ENCODE results near the gene NFS1. TPM values are rescaled to one million over a fixed set of nuclear protein-coding genes. Genes with fewer than 3 reads are reported as not detected.
"Not testable (repeated sequence)": the region's sequence is repeated elsewhere in the genome, so short reads cannot be mapped to it uniquely, and the experiment has no call there.

NFS1 gene
- total RNA-seq = 10 to 100 TPM; 34.6 to 35.1 TPM

- peaks cover 42% of the 10 kb centered on the region for H3K4me1 Mint-ChIP-seq
- CTCF ChIA-PET = interaction anchor here (0.9 to 5.2 kb wide), 14 partner anchors 12 to 255 kb away, joined by 3 to 28 read pairs (median 5); partner anchors contain the start of genes RBM39 and SCAND1
- DNase-seq = peak; percentile 92
- H3K27me3 Mint-ChIP-seq = no peaks in the 10 kb centered on the region
- no peaks in the 10 kb centered on the region for H3K9me3 Mint-ChIP-seq (ENCODE audit: low read depth)
- H3K36me3 Mint-ChIP-seq = peaks cover 33% of the 10 kb centered on the region
- peak within 1 kb of the TSS; percentile 98 for H3K27ac Mint-ChIP-seq
- peak within 1 kb of the TSS; percentile 90 for H3K4me3 Mint-ChIP-seq
- ATAC-seq = peak; percentile 94
Measured at GRCh38 chr20:35699127-35699956, at the start of gene NFS1, which contains the start of gene ROMO1. NFS1 (minus strand) TSS chr20:35699352; CDS start chr20:35699288, 64 bp downstream. ROMO1 (plus strand) TSS chr20:35699405; CDS start chr20:35699633, 228 bp downstream.

DNA sequence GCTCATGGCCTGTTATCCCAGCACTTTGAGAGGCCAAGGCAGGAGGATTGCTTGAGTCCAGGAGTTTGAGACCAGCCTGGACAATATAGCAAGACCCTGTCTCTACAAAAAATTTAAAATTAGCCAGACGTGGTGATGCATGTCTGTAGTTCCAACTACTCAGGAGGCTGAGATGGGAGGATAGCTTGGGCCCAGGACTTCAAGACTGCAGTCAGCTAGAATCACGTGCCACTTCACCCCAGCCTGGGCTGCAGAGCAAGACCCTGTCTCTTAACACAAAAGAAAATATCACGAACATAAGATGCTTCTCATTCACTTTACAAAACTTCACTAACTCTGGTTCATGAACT, 45.3 kb upstream of the NFS1 start:
- H3K36me3 Mint-ChIP-seq = peaks cover 19% of the 10 kb centered on the region
- H3K9me3 Mint-ChIP-seq (ENCODE audit: low read depth); ATAC-seq; H3K27me3 Mint-ChIP-seq: not testable (repeated sequence)
- peak overlapping the region; percentile 100 for H3K27ac Mint-ChIP-seq
- peak overlapping the region; percentile 94 for H3K4me3 Mint-ChIP-seq
- CTCF ChIA-PET = interaction anchor here (1.5 to 7.0 kb wide), 5 partner anchors 11 to 246 kb away, joined by 3 to 104 read pairs (median 4); partner anchors contain the start of genes PHF20 and SCAND1
- DNase-seq = peak; percentile 37
- H3K4me1 Mint-ChIP-seq = peaks cover 18% of the 10 kb centered on the region

DNA sequence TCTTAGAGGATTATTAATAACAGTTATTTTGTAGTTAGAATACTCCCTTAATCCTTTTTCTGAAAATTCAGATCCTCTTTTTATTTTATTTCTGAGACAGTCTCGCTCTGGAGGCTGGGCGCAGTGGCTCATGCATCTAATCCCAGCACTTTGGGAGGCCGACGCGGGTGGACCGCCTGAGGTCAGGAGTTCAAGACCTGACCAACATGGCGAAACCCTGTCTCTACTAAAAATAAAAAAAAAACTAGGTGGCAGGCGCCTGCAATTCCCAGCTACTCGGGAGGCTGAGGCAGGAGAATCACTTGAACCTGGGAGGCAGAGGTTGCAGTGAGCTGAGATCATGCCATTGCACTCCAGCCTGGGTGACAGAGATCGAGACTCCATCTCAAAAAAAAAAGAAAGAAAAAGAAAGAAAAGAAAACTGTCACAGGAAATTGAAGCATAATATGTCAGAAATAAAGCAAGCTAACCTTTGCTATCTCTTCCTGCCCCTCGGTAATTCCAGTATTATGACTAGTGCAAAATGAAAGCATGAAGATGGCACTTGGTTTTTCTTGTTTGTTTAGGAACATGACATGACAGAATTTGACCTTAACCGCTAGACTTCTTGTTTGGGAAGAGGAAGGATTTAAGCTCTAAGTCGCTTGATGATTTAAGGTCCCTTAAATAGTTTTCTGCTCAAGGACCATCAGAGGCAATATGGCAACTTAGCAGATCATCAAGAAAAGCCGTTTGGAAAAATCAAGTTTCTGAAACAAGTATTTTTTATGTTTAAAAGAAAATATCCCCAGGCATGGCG, 44.7 kb upstream of the NFS1 start:
- no peaks in the 10 kb centered on the region for H3K9me3 Mint-ChIP-seq (ENCODE audit: low read depth)
- H3K36me3 Mint-ChIP-seq = peaks cover 23% of the 10 kb centered on the region
- CTCF ChIA-PET = interaction anchor here (0.9 to 7.0 kb wide), 10 partner anchors 9 to 247 kb away, joined by 3 to 104 read pairs (median 4); partner anchors contain the start of genes PHF20 and SCAND1
- H3K4me3 Mint-ChIP-seq = peak overlapping the region; percentile 94
- H3K4me1 Mint-ChIP-seq = peaks cover 22% of the 10 kb centered on the region
- H3K27ac Mint-ChIP-seq = peak overlapping the region; percentile 100
- ATAC-seq (no peak), DNase-seq (peak; percentile 45)
- H3K27me3 Mint-ChIP-seq = no peaks in the 10 kb centered on the region

GRCh38 chr20:35742741-35743523, 43.8 kb upstream of the NFS1 start:
- H3K36me3 Mint-ChIP-seq = peaks cover 32% of the 10 kb centered on the region
- peak overlapping the region; percentile 100 for H3K27ac Mint-ChIP-seq
- peaks cover 31% of the 10 kb centered on the region for H3K4me1 Mint-ChIP-seq
- DNase-seq = peak; percentile 41
- no peaks in the 10 kb centered on the region for H3K27me3 Mint-ChIP-seq
- peak overlapping the region; percentile 94 for H3K4me3 Mint-ChIP-seq
- no peak for ATAC-seq
- CTCF ChIA-PET = interaction anchor here (0.8 to 7.0 kb wide), 19 partner anchors 8 to 288 kb away, joined by 3 to 104 read pairs (median 4); partner anchors contain the start of genes CEP250, NFS1, PHF20 and ROMO1
- no peaks in the 10 kb centered on the region for H3K9me3 Mint-ChIP-seq (ENCODE audit: low read depth)

DNA sequence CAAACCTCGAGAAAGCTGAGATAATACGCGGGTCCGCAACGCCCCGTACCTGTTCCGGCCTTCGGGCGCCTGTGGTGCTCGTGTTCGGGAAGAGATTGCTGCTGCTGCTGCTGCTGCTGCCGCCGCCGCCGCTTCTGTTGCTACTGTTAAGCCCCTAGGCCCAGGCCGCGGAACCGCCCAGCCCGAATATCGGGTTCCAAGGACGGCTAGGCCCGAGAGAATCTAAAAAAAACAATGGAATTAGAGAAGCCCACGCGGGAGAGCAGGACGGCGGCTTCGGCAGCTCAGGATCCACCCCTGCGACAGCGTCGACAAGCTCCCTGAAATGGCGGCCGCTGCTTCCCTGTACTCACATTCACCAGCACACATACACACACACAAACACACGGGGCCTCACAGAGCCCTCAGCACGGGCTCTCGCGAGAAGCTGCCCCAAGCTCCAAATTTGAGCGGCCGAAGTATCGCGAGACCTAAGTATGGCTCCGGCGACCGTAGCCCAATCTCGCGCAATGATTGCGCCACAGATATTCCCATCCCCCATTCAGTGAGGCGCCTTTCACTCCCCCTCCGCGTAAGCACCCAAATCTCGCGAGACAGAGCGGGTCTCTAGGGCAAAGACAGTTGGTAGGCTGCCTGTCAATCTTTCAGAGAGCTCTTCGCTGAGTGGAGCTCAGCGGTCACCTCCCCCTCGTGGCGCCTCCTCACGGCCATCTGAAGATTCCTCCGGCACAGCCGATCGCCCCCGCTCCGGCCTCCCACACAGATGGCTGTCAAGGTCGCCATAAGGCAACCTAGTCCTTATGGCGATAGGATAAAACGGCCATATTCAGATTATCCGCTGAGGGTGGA, 43.0 kb upstream of the NFS1 start, which contains the start of gene RBM39:
RBM39 (minus strand) TSS at position 369 of the 849 bp plus-strand sequence. CDS start 1,386 bp downstream, outside the sequence.
- Mint-ChIP-seq H3K9me3 (ENCODE audit: low read depth) (no peaks in the 10 kb centered on the region), H3K36me3 (peaks cover 33% of the 10 kb centered on the region), H3K4me1 (peaks cover 34% of the 10 kb centered on the region), H3K4me3 (peak within 1 kb of the TSS; percentile 94), H3K27ac (peak within 1 kb of the TSS; percentile 100), H3K27me3 (no peaks in the 10 kb centered on the region)
- peak; percentile 85 for ATAC-seq
- CTCF ChIA-PET = interaction anchor here (0.6 to 7.0 kb wide), 17 partner anchors 15 to 287 kb away, joined by 3 to 104 read pairs (median 4); partner anchors contain the start of genes CEP250, NFS1, PHF20 and ROMO1
- peak; percentile 100 for DNase-seq

GRCh38 chr20:35739294-35740163, 40.4 kb upstream of the NFS1 start:
- H3K4me1 Mint-ChIP-seq = peaks cover 52% of the 10 kb centered on the region
- ATAC-seq (no peak), DNase-seq (peak; percentile 42)
- peaks cover 47% of the 10 kb centered on the region for H3K36me3 Mint-ChIP-seq
- H3K4me3 Mint-ChIP-seq = peak overlapping the region; percentile 94
- peak overlapping the region; percentile 100 for H3K27ac Mint-ChIP-seq
- CTCF ChIA-PET = interaction anchor here (0.6 to 7.0 kb wide), 11 partner anchors 9 to 215 kb away, joined by 3 to 104 read pairs (median 3); partner anchors contain the start of genes NFS1, PHF20, ROMO1 and SCAND1
- H3K27me3 Mint-ChIP-seq = no peaks in the 10 kb centered on the region
- no peaks in the 10 kb centered on the region for H3K9me3 Mint-ChIP-seq (ENCODE audit: low read depth)

DNA sequence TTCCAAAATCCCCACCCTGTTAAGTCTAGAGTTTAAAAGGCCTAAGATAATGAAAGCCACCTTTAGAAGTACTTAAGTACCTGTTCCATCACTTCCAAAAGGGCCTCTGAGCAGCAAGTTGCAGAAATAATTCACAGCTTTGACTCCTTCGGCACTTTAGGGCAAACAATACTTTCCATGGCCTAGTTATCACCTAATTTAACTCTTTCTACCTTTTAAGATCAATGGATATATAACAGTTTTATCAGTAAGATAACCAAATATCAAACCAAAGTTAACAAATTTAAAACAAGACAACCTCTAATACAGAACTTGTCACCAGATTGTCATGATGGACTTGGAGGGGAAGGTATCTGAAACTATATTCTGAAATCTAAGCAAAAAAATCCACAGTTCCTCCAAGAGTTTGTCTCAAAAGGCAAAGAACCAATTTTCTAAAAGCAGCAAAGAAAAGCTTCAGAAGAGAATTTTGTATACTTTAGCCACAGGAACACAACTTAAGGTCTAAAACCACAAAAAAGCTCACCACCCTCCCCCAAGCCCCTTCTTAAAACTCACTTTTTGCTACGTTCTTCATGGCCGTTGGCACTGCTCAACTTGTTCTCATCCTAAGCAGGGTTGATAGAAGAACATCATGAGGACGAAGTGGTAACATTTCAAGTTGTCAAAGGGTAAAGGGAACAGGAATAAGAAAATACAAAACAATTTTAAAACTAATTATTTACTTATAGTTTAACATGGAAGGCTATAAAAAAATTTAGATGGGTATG, 39.4 kb upstream of the NFS1 start:
- DNase-seq = peak; percentile 14
- Mint-ChIP-seq H3K27me3 (no peaks in the 10 kb centered on the region), H3K36me3 (peaks cover 56% of the 10 kb centered on the region), H3K9me3 (ENCODE audit: low read depth) (no peaks in the 10 kb centered on the region), H3K27ac (peak overlapping the region; percentile 63), H3K4me3 (peak overlapping the region; percentile 55), H3K4me1 (peaks cover 56% of the 10 kb centered on the region)
- no peak for ATAC-seq
- CTCF ChIA-PET = interaction anchor here (1.2 to 7.0 kb wide), 6 partner anchors 8 to 216 kb away, joined by 3 to 104 read pairs (median 8); partner anchors contain the start of genes NFS1, PHF20, ROMO1 and SCAND1

DNA sequence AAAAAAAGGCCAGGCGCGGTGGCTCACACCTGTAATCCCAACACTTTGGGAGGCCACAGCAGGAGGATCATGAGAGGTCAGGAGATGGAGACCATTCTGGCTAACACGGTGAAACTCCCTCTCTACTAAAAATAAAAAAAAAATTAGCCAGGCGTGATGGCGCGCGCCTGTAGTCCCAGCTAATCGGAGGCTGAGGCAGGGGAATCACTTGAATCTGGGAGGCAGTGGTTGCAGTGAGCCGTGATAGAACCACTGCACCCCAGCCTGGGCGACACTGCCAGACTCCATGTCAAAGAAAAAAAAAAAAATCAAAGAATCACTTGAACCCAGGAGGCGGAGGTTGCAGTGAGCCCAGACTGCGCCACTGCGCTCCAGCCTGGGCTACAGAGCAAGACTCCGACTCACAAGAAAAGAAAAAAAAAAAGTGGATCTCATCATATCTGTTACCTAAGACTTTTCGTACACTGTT, 38.7 kb upstream of the NFS1 start:
- Mint-ChIP-seq H3K4me1 (peaks cover 58% of the 10 kb centered on the region), H3K27ac (peak overlapping the region; percentile 63), H3K36me3 (peaks cover 63% of the 10 kb centered on the region), H3K9me3 (ENCODE audit: low read depth) (no peaks in the 10 kb centered on the region), H3K4me3 (peak overlapping the region; percentile 55), H3K27me3 (no peaks in the 10 kb centered on the region)
- DNase-seq (no peak), ATAC-seq (no peak)
- CTCF ChIA-PET = interaction anchor here (2.3 kb wide), 1 partner anchor 217 kb away, joined by 9 read pairs; the partner anchor contains the start of gene SCAND1

- Mint-ChIP-seq H3K27ac (peak overlapping the region; percentile 62), H3K36me3 (peaks cover 68% of the 10 kb centered on the region), H3K9me3 (ENCODE audit: low read depth) (no peaks in the 10 kb centered on the region), H3K4me1 (peaks cover 72% of the 10 kb centered on the region), H3K27me3 (no peaks in the 10 kb centered on the region), H3K4me3 (peak overlapping the region; percentile 27)
- ATAC-seq (no peak), DNase-seq (no peak)
- CTCF ChIA-PET = interaction anchor here (0.7 to 2.3 kb wide), 5 partner anchors 37 to 149 kb away, joined by 3 to 6 read pairs (median 3); partner anchors contain the start of genes NFS1 and ROMO1
Measured at GRCh38 chr20:35735826-35736470, 36.8 kb upstream of the NFS1 start.
